Measurements from ENCODE around the gene POC1A.
"Not testable (repeated sequence)": the region's sequence is repeated elsewhere in the genome, so short reads cannot be mapped to it uniquely, and the experiment has no call there.

The POC1A gene

GRCh38 chr3:52044869-52045619 lies 109.2 kb downstream of the POC1A start:
- DNase-seq (ENCODE audit: low spot score), result no peak

GRCh38 chr3:52043750-52044149 lies 110.5 kb downstream of the POC1A start:
- DNase-seq (ENCODE audit: low spot score), result no peak

DNA sequence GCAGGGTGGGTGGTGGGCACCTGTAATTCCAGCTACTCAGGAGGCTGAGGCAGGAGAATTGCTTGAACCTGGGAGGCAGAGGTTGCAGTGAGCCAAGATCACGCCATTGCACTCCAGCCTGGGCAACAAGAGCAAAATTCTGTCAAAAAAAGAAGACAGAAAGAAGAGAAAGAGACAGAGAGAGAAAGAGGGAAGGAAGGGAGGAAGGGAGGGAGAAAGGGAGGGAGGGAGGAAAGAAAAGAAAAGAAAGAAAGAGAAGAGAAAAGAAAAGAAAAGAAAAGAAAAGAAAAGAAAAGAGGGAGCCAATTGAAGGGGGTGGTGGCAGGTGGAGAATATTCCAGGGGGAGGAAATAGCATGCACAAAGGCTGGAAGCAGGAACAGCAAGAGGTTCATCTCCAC lies 111.2 kb downstream of the POC1A start:
- not testable (repeated sequence) for DNase-seq (ENCODE audit: low spot score)

- DNase-seq (ENCODE audit: low spot score), result no peak
These were observed 113.0 kb downstream of the POC1A start for GRCh38 chr3:52041118-52041731.

DNA sequence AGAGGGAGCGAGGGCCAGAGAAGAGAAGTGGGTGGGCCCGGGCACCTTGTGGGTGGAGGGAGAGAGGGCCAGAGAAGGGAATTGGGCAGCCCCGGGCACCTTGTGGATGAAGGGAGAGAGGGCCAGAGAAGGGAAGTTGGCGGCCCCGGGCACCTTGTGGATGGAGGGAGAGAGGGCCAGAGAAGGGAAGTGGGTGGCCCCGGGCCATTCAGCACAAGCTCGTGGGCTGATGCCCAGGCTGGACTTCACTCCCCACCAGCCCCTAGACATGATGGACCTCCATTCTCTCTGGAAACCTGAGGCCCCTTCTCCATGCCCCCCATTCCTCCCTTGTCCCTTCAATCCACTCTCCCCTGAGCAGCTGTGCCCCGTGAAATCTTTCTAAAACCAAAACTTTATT lies 113.6 kb downstream of the POC1A start:
- no peak for DNase-seq (ENCODE audit: low spot score)

GRCh38 chr3:52039846-52040245 lies 114.4 kb downstream of the POC1A start:
- DNase-seq (ENCODE audit: low spot score), result no peak

DNA sequence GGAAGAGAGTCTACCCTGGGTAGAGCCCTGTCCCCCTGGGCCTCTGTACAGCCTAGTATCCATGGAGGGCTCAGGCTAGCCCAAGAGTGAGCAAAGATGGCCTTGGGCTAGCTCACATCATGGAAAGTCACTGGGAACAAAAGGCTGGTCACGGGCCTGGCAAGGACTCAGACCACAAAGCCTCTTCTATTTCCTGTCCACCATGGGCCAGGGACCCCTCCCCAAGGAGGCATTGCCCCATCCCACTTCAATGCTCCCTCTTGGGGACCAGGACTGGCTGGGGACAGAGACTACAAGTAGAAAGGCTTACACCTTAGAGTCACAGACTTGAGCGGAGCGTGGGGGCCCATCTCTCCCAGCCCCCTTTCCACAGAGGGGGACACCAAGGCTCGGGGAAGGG lies 114.8 kb downstream of the POC1A start:
- no peak for DNase-seq (ENCODE audit: low spot score)

DNA sequence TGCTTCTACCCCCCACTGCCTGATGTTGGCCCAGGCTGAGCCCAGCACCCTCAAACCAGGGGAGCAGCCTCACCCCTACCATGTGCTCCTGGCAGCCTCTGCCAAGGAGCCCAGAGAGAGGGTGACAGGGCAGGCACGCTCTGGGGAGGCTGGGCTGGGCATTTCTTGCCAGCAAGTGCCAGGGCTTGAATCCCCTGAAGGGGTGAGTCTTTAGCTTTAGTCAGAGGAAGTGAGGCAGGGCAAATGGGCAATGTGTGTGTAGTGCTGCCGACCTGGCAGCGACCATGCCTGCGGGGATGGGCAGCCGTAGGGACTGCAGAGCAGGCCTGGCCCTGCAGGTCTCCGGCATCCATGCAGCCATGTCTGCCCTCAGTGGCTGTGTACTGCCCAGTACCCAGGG lies 116.0 kb downstream of the POC1A start:
- no peak for DNase-seq (ENCODE audit: low spot score)

GRCh38 chr3:52037291-52037690 lies 116.9 kb downstream of the POC1A start:
- DNase-seq (ENCODE audit: low spot score), result no peak

DNA sequence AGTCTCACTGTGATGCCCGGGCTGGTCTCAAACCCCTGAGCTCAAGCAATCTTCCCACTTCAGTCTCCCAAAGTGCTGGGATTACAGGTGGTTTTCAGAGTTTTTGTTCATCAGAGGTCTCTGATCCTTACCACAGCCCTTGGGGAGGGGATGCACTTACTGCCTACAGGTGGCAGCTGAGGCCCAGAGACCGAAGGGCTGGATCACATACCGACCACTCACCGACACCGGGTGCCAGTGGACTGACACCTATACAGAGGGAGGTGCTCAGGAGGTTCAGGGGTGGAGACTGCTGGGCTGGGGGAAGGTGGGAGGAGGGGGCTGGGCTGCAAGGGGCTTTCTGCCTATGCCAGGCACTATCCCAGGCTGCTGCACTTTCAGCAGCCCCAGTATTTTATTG lies 117.4 kb downstream of the POC1A start:
- DNase-seq (ENCODE audit: low spot score), result no peak

GRCh38 chr3:52036222-52036694 lies 118.0 kb downstream of the POC1A start:
- no peak for DNase-seq (ENCODE audit: low spot score)

DNA sequence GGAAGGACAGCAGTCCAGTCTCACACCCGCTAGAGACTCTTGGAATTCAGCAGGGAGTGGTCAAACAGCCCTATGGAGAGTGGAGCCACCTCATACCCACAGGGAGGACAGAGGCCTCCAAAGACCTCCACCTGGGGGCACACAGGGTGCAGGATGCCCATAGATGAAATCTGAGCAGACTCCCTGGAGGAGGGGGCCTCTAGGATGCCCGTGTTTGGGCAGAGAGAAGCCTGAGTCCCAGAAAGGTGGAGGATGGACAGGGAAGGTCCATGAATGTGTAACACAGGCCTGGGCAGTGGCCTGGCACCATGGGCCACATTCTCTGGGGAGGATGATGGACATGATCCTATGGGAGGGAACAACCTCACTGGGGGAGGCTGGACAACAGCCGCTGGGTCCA lies 119.6 kb downstream of the POC1A start:
- DNase-seq (ENCODE audit: low spot score), result no peak

DNA sequence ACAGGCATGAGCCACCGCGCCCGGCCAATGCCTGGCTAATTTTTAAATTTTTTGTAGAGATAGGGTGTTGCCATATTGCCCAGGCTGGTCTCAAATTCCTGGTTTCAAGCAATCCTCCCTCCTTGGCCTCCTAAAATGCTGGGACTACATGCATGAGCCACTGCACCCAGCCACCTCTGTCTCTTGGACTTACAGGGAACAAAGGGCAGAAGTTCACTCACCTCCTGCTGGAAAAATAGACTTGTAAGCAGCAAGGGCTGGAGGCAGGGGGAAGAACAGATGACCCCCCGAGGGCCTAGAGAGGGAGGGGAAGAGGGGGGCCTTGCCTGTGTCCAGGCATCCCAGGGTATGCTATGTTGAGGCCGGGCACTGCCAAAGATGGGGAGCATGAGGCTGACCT lies 120.0 kb downstream of the POC1A start:
- no peak for DNase-seq (ENCODE audit: low spot score)

- not testable (repeated sequence) for DNase-seq (ENCODE audit: low spot score)
These were observed 120.5 kb downstream of the POC1A start for GRCh38 chr3:52033748-52034147.

DNA sequence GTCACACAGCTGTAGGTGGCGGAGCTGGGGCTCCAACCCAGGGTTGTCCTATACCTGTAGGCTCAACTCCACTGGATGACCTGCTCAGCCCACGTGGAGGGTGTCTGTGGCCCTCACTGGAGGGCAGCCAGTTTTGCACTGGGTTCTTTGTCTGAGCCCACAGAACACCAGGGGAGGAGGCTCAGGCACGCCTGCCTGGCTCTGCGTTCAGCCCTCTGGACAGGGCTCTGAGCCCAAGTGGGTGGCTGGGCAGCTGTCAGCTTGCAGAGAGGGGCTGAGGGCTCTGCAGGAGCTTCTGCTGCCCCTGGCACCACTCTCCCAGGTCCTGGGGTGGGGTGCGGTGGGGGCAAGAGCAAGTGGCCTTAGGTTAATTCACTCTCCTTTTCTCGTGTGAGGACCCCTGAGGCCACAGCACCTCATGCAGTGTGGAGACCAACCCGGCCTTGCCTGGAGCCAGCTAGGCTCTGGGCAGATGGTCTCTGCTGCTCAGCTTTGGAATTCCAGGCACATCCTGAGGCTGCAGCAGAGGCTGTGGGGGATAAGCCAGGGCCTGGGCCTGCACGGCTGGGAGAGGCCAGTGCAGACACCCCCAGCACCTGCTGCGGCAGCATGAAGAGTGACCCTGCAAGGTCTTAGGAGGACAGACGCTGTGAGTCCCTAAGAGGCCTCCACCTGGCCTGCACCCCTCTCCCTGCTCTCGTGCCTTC lies 121.4 kb downstream of the POC1A start:
- DNase-seq (ENCODE audit: low spot score), result no peak

DNA sequence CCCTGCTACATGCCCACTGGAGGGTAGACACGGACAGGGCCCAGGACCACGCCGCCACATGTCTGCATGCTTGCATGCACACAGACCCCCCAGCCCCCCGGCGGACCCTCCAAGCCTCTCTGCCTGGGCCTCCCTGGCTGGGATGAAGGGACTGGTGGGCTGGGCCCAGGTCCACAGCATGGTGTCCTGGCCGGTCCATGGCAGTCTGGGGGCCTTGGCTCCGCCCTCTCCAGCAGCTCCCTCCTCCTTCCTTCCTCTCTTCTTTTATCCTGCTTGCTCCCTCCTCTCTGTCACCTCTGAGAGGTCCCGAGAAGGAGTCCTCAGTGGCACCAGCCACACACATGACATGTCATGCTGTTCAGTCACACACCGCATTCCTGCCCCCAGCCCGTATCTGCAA lies 122.3 kb downstream of the POC1A start:
- DNase-seq (ENCODE audit: low spot score), result no peak

DNA sequence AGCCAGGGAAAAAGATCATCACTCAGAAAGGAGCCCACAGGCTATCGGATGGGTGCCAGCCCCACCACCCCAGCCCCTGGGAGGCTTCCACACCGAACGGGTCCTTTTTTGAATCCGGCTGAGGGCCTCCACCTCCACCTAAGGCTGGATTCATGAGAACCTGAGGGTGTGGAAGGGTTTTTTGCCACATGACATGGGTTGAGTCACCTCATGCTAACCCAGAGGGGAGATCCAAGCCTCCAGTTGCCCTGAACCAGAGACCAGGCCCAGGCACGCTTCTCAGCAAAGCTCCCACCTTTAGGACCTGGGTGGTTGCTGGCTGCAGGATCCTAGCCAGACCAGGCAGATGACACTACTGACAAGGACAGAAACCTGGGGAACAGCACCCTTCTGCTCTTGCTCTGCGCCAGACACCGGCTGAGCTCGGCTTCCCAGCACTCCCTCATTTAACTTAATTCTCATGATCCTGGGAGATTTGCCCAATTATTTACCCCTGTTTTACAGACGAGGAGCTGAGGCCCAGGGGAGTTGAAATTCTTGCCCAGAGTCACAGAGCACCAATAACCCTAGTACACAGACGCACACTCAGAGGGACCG lies 123.4 kb downstream of the POC1A start:
- DNase-seq (ENCODE audit: low spot score), result no peak

GRCh38 chr3:52029535-52029934 lies 124.7 kb downstream of the POC1A start:
- no peak for DNase-seq (ENCODE audit: low spot score)

GRCh38 chr3:52029053-52029452 lies 125.2 kb downstream of the POC1A start:
- no peak for DNase-seq (ENCODE audit: low spot score)

DNA sequence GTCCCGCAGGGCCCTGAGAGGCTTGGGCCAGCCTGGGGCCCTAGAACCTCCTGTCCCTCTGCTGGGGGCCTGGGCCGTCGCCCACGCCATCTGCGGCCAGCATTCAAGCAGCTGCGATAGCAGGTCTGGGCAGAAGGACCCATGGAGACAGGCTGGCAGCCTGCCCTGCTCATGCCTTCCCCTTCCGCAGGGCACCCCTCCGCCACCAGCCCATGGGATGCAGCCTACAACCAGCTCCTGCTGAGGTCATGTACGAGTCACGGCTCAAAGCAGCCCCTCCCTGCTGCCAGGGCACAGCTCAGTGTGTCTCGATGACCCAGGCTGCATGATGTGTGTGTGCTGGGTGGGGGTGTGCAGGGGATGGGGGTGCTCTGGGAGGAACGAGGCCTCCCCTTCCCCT lies 125.7 kb downstream of the POC1A start:
- no peak for DNase-seq (ENCODE audit: low spot score)

GRCh38 chr3:52026041-52026440 lies 128.2 kb downstream of the POC1A start:
- DNase-seq (ENCODE audit: low spot score), result no peak

- DNase-seq (ENCODE audit: low spot score), result no peak
These were observed 128.8 kb downstream of the POC1A start for GRCh38 chr3:52025453-52025852.
